NCI-H748 (cell line): ENCODE measurements around the gene EIF5.
A peak's percentile ranks its signal among the peaks of the same experiment; 100 is the strongest.

Source experiments
- DNase-seq: peaks from one replicate; lab custom pipeline; 2025; ENCODE audit not compliant: unreplicated experiment; lab: John Stamatoyannopoulos, UW

The EIF5 gene

DNA sequence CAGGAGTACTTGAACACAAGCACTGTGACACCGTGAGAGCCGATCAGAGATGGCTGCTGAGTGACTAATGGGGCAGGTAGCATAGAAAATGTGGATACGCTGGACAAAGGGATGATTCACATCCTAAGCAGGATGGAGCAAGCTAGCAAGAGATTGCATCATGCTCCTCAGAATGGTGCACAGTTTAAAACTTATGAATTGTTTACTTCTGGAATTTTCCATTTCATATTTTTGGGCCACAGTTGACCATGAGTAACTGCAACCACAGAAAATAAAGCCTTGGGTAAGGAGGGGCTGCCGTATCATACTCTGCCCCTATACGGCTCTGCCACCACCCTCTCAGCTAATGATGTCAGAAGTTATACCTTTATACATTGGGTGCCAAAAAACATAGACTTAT is 27.8 kb downstream of the EIF5 start:
- no peak for DNase-seq

- peak; percentile 21 for DNase-seq
These were observed 28.7 kb downstream of the EIF5 start for GRCh38 chr14:103362780-103363179.

DNA sequence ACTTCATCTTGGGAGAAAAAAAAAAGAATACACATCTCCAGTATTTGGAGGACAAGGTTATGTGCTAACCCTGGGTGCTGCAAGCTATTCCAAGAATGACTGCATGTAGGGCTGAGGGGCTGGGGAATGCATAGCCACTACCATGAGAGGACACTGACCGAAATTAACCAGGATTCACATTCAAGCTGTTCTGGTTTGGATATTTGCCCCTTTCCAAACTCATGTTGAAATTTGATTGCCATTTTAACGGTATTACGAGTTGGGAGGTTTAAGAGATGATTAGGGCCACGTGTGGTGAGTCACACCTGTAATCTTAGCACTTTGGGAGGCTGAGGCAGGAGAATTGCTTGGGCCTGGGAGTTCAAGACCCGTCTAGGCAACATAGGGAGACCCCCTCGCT is 32.7 kb downstream of the EIF5 start:
- DNase-seq = no peak

- no peak for DNase-seq
These were observed 34.0 kb downstream of the EIF5 start for GRCh38 chr14:103367995-103368394.

DNA sequence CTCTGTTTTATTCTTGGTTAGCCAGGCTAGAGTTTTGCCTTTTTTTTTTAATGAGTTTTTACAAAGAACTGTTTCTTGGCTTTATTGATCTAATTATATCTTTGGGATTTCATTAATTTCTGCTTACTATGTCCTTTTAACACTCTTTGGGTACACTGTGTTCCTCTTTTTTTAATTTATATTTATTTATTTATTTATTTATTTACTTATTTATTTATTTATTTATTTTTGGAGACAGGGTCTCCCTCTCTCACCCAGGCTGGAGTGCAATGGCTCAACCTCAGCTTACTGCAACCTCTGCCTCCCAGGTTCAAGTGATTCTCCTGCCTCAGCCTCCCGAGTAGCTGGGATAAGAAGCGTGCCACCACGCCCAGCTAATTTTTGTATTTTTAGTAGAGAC is 36.0 kb downstream of the EIF5 start:
- DNase-seq = no peak

- DNase-seq = no peak
These were observed 38.0 kb downstream of the EIF5 start for GRCh38 chr14:103372017-103372416.

- DNase-seq = no peak
These were observed 38.7 kb downstream of the EIF5 start for GRCh38 chr14:103372552-103373304.

- DNase-seq = no peak
These were observed 40.1 kb downstream of the EIF5 start for GRCh38 chr14:103374121-103374520.

GRCh38 chr14:103377522-103378037 is 43.5 kb downstream of the EIF5 start:
- no peak for DNase-seq

- no peak for DNase-seq
These were observed 44.2 kb downstream of the EIF5 start for GRCh38 chr14:103378038-103378854.

DNA sequence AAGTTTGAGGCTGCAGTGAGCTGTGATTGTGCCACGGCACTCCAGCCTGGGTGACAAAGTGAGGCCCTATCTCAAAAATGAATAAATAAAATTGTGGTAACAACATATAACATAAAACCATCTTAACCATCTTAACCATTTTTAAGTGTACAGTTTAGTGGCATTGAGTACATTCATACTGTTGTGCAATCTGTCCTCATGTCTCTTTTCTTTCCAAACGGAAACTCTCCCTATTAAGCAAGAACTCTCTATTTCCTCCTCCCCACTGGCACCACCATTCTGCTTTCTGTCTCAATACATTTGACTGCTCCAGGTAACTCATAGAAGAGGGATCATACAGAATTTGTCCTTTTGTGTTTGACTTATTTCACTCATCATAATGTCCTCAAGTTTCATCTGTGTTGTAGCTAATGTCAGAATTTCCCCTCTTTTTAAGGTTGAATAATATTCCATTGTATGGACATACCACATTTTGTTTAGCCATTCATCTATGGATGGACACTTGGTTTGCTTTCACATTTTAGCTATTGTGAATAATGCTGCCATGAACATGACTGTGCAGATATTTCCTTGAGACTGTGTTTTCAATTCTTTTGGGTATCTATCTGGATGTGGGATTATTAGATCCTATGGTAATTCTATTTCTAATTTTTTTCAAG is 46.8 kb downstream of the EIF5 start:
- no peak for DNase-seq

GRCh38 chr14:103382376-103382775 is 48.3 kb downstream of the EIF5 start:
- no peak for DNase-seq

GRCh38 chr14:103384450-103385151 is 50.6 kb downstream of the EIF5 start:
- no peak for DNase-seq

DNA sequence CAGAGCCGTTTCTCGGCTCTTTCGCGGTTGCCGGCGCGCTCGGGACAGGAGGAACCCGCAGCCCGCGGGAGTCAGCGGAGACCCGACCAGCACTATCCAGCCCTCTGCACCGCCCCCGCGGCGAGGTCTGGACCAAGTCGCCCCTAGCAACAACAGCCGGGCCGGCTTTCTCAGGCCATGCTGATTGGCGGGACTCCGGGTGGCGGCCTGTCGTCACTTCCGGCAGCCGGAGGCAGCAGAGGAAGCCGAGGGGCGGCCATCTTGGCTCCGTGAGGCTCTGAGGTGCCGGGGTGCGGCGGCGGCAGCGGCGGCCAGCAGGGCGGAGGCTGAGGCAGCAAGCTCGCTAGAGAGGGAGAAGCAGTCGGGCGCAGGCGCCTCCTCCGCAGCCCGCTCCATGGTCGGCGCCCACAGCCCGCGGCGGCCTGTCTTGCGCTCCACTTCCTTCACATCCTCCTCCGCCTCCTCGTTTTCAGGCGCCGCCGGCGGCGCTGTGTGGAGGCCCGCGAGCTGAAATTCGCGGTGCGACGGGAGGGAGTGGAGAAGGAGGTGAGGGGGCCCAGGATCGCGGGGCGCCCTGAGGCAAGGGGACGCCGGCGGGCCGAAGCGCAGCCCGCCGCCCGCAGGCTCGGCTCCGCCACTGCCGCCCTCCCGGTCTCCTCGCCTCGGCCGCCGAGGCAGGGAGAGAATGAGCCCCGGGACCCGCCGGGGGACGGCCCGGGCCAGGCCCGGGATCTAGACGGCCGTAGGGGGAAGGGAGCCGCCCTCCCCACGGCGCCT is 51.3 kb downstream of the EIF5 start, which contains the start of gene MARK3:
TSS of gene MARK3 (plus strand) at position 264 of the 777 bp plus-strand sequence. CDS start 615 bp downstream, outside the sequence.
- DNase-seq = peak; percentile 99

DNA sequence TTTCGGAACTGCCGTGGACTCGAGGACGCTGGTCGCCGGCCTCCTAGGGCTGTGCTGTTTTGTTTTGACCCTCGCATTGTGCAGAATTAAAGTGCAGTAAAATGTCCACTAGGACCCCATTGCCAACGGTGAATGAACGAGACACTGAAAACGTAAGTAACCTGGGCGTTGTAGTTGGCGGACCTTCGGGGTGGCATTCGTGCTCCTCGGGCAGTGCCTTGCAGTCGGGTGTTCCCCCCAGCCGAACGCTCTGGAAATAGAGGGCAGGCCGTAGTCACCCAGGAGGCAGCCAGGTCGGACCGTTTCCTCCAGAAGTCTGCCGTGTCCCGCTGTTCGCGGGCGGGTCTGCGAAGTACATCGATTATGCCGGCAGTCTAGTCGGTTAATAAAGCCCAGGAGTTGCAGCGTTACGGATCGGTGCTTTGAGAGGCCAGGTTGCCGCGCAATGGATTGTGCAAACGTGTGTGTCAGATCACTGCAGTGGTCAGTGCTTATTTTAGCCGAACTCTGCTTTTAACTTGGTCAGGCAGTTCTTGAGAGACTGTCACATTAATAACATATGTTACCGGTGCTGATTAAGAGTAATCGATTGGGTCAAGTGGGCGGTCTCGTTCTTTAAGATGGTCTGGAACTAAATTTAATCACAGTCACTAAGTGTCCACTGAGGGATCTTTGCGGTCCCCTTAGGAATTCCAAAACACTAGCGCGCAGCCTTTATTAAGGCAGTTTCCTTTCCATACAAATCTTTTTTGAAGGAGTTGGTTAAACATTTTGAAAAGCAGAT is 52.1 kb downstream of the EIF5 start:
- peak; percentile 65 for DNase-seq

- DNase-seq = peak; percentile 20
These were observed 52.8 kb downstream of the EIF5 start for GRCh38 chr14:103386713-103387329.

- DNase-seq = no peak
These were observed 54.6 kb downstream of the EIF5 start for GRCh38 chr14:103388664-103389063.

DNA sequence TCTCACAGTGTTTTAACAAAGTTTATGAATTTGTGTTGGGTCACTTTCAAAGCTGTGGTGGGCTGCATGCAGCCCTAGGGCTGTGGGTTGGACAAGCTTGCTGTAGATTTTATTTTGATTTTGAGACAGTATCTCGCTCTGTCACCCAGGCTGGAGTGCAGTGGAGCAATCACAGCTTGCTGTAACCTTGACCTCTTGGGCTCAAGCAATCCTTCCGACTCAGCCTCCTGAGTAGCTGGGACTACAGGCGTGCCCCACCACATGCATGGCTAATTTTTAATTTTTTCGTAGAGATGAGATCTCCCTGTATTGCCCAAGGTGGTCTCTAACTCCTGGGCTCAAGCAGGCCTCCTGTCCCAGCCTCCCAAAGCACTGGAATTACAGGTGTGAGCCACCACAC is 56.6 kb downstream of the EIF5 start:
- DNase-seq = no peak

GRCh38 chr14:103391048-103391447 is 57.0 kb downstream of the EIF5 start:
- DNase-seq = peak; percentile 64
